Large intestine (tissue), 3 donors: ENCODE results near the gene NFIX. TPM values are rescaled to one million over a fixed set of nuclear protein-coding genes. Genes with fewer than 3 reads are reported as not detected.

Source experiments
- DNase-seq, 2 donors: peaks; one replicate each; pipeline versions ENCODE4 v3.0.0 to v3.0.0-alpha.2; 2013
- H3K27ac ChIP-seq: one replicate; pipeline ENCODE4 v1.5.1; 2013; ENCODE audit warnings: low read length
- H3K27me3 ChIP-seq: 2 replicates; pipeline ENCODE4 v1.6.1; 2013; ENCODE audit warnings: low read length; ENCODE audit not compliant: control insufficient read depth, insufficient read depth
- H3K36me3 ChIP-seq: 2 replicates; pipeline ENCODE4 v1.6.1; 2013; ENCODE audit warnings: low read length; ENCODE audit not compliant: control insufficient read depth, insufficient read depth
- H3K4me1 ChIP-seq: one replicate; pipeline ENCODE4 v1.6.1; 2013; ENCODE audit warnings: low read length; ENCODE audit not compliant: control insufficient read depth, insufficient read depth
- H3K4me3 ChIP-seq: one replicate; pipeline ENCODE4 v1.5.1; 2013; ENCODE audit warnings: low read length
- H3K9me3 ChIP-seq: one replicate; pipeline ENCODE4 v1.6.1; 2013; ENCODE audit warnings: mild to moderate bottlenecking, low read depth, low read length, moderate library complexity; ENCODE audit not compliant: control insufficient read depth
- WGBS: methylation state at CpG from one replicate; pipeline ENCODE4 v1.1.5; 2013; ENCODE audit warnings: low lambda C conversion rate; ENCODE audit not compliant: insufficient coverage; 5-methylcytosine and 5-hydroxymethylcytosine counted together
- polyA plus RNA-seq: library from polyadenylated mRNA; unstranded; fragments of 120-200 nt; gene quantifications from one replicate; pipeline ENCODE4 v1.2.1, GENCODE V29; 2013

The NFIX gene
- polyA plus RNA-seq, 1 donor = 20.2 TPM

- 75% methylated on average over 1 of the region's 8 CpGs for WGBS
- Histone ChIP-seq H3K36me3 (peaks cover 23% of the 10 kb centered on the region), H3K4me3 (no peak overlapping the region), H3K27ac (no peak overlapping the region), H3K9me3 (no peaks in the 10 kb centered on the region), H3K27me3 (no peaks in the 10 kb centered on the region), H3K4me1 (no peaks in the 10 kb centered on the region)
- no peak for DNase-seq
Measured at GRCh38 chr19:13132471-13133180, 137.4 kb downstream of the NFIX start.

GRCh38 chr19:13133241-13133870, 138.1 kb downstream of the NFIX start:
- no peak for DNase-seq
- Histone ChIP-seq H3K4me1 (no peaks in the 10 kb centered on the region), H3K36me3 (peaks cover 30% of the 10 kb centered on the region), H3K27ac (no peak overlapping the region), H3K27me3 (no peaks in the 10 kb centered on the region), H3K4me3 (no peak overlapping the region), H3K9me3 (no peaks in the 10 kb centered on the region)
- no CpG with 5 or more reads among the region's 12 CpGs for WGBS

GRCh38 chr19:13134626-13135025, 139.4 kb downstream of the NFIX start:
- H3K36me3 ChIP-seq = peaks cover 34% of the 10 kb centered on the region
- WGBS = no CpG with 5 or more reads among the region's 3 CpGs

GRCh38 chr19:13135068-13136062, 140.1 kb downstream of the NFIX start:
- Histone ChIP-seq H3K4me3 (no peak overlapping the region), H3K9me3 (no peaks in the 10 kb centered on the region), H3K36me3 (peaks cover 36% of the 10 kb centered on the region), H3K4me1 (no peaks in the 10 kb centered on the region), H3K27me3 (no peaks in the 10 kb centered on the region), H3K27ac (no peak overlapping the region)
- no peak for DNase-seq
- WGBS = no CpG with 5 or more reads among the region's 60 CpGs

More at GRCh38 chr19:13134626-13135025, 139.4 kb downstream of the NFIX start:
- Histone ChIP-seq H3K4me3 (no peak overlapping the region), H3K27ac (no peak overlapping the region), H3K9me3 (no peaks in the 10 kb centered on the region), H3K4me1 (no peaks in the 10 kb centered on the region), H3K27me3 (no peaks in the 10 kb centered on the region)
- DNase-seq = no peak

GRCh38 chr19:13137290-13137794, 142.1 kb downstream of the NFIX start:
- H3K27ac ChIP-seq = no peak overlapping the region
- WGBS = no CpG with 5 or more reads among the region's 28 CpGs
- H3K4me1 ChIP-seq = no peaks in the 10 kb centered on the region
- no peaks in the 10 kb centered on the region for H3K27me3 ChIP-seq
- no peak for DNase-seq
- H3K36me3 ChIP-seq = peaks cover 36% of the 10 kb centered on the region
- no peak overlapping the region for H3K4me3 ChIP-seq
- H3K9me3 ChIP-seq = no peaks in the 10 kb centered on the region

GRCh38 chr19:13138171-13138915, 143.1 kb downstream of the NFIX start:
- Histone ChIP-seq H3K4me3 (no peak overlapping the region), H3K36me3 (peaks cover 36% of the 10 kb centered on the region), H3K4me1 (no peaks in the 10 kb centered on the region), H3K27me3 (no peaks in the 10 kb centered on the region), H3K27ac (no peak overlapping the region), H3K9me3 (no peaks in the 10 kb centered on the region)
- DNase-seq = no peak
- no CpG with 5 or more reads among the region's 40 CpGs for WGBS

- no CpG with 5 or more reads among the region's 10 CpGs for WGBS
- H3K4me1 ChIP-seq = no peaks in the 10 kb centered on the region
- no peaks in the 10 kb centered on the region for H3K27me3 ChIP-seq
- DNase-seq = no peak
- no peaks in the 10 kb centered on the region for H3K9me3 ChIP-seq
- H3K27ac ChIP-seq = no peak overlapping the region
- H3K4me3 ChIP-seq = no peak overlapping the region
- H3K36me3 ChIP-seq = peaks cover 37% of the 10 kb centered on the region
Measured at GRCh38 chr19:13138916-13139198, 143.6 kb downstream of the NFIX start.

GRCh38 chr19:13139633-13140311, 144.5 kb downstream of the NFIX start:
- no peak overlapping the region for H3K4me3 ChIP-seq
- DNase-seq = no peak
- no CpG with 5 or more reads among the region's 11 CpGs for WGBS
- peaks cover 46% of the 10 kb centered on the region for H3K36me3 ChIP-seq
- no peak overlapping the region for H3K27ac ChIP-seq
- H3K4me1 ChIP-seq = no peaks in the 10 kb centered on the region
- no peaks in the 10 kb centered on the region for H3K27me3 ChIP-seq
- H3K9me3 ChIP-seq = no peaks in the 10 kb centered on the region

GRCh38 chr19:13146763-13147563, 151.7 kb downstream of the NFIX start:
- no peak for DNase-seq
- H3K4me3 ChIP-seq = no peak overlapping the region
- H3K36me3 ChIP-seq = peaks cover 15% of the 10 kb centered on the region
- WGBS = 95% methylated on average over 4 of the region's 16 CpGs
- H3K27ac ChIP-seq = no peak overlapping the region
- H3K27me3 ChIP-seq = no peaks in the 10 kb centered on the region
- peaks cover 10% of the 10 kb centered on the region for H3K4me1 ChIP-seq
- H3K9me3 ChIP-seq = no peaks in the 10 kb centered on the region
